Ishikawa (cell line): ENCODE results near the gene DLGAP3.

ENCODE experiments used
- CEBPB ChIP-seq: IDR thresholded peaks from 2 replicates; pipeline ENCODE4 v1.6.1; 2012
- EP300 ChIP-seq: IDR thresholded peaks from 2 replicates; pipeline ENCODE4 v1.6.1; 2012; ENCODE audit warnings: borderline replicate concordance
- MAX ChIP-seq: IDR thresholded peaks from 2 replicates; pipeline ENCODE4 v1.6.1; 2012
- NFIC ChIP-seq: IDR thresholded peaks from 2 replicates; pipeline ENCODE4 v1.6.1; 2012
- TAF1 ChIP-seq: IDR thresholded peaks from 2 replicates; pipeline ENCODE4 v1.6.1; 2012; ENCODE audit warnings: low read depth, mild to moderate bottlenecking
- YY1 ChIP-seq: IDR thresholded peaks from 2 replicates; pipeline ENCODE4 v1.6.1; 2012; ENCODE audit warnings: low read depth

GRCh38 chr1:34973326-34973725 lies 43.9 kb upstream of the DLGAP3 start:
- no peak for TF ChIP-seq YY1
- TF ChIP-seq CEBPB, result no peak
- no peak for TF ChIP-seq EP300
- TF ChIP-seq MAX, result no peak
- no peak for TF ChIP-seq TAF1
- no peak for TF ChIP-seq NFIC
